Activated CD8-positive, alpha-beta memory T cell treated with anti-CD3 and anti-CD28 coated beads, Interleukin-2, amount 50 U/mL, for 24 hours (primary cell): ENCODE measurements around the gene ATP9B.
"Not testable (repeated sequence)": the region's sequence is repeated elsewhere in the genome, so short reads cannot be mapped to it uniquely, and the experiment has no call there.

Experiments used
- DNase-seq: peaks from one replicate; pipeline ENCODE4 v3.0.0-alpha.2; 2020; ENCODE audit errors: extremely low read depth

Gene ATP9B

DNA sequence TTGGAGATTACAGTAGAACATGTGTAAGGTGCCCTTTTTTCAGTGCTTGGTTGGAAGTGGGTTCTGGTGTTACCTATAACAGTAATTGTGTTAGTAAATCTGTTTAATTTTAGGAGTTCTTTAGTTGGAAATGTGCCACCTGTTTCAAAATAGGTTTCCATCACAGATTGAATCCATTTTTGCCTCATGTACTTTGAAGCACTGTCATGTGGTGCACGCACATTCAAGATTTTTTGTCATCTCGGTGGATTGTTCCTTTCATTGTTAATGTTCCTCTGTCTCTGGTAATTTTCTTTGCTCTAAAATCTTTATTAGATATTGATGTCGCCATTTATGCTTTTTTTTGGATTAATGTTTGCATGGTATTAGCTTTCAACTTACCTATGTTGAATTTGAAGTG, 1.3 kb downstream of the ATP9B start:
- DNase-seq, result no peak

DNA sequence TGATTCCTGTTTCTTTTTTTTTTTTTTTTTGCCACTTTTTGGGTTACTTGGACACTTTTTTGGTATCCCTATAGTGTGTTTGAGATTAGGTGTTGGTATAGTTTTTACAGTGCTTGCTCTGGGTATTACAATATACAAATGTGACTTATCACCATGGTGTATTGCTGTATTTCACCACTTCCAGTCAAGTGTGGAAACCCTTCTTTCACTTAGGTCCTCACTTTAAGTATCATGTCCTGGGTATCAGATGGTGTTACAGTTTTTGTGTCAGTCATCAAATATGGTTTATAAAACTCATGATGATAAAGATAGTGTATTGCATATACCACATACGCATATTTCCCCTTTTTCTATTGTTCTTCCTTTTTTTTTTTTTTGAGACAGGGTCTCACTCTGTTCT, 1.8 kb downstream of the ATP9B start:
- no peak for DNase-seq

DNA sequence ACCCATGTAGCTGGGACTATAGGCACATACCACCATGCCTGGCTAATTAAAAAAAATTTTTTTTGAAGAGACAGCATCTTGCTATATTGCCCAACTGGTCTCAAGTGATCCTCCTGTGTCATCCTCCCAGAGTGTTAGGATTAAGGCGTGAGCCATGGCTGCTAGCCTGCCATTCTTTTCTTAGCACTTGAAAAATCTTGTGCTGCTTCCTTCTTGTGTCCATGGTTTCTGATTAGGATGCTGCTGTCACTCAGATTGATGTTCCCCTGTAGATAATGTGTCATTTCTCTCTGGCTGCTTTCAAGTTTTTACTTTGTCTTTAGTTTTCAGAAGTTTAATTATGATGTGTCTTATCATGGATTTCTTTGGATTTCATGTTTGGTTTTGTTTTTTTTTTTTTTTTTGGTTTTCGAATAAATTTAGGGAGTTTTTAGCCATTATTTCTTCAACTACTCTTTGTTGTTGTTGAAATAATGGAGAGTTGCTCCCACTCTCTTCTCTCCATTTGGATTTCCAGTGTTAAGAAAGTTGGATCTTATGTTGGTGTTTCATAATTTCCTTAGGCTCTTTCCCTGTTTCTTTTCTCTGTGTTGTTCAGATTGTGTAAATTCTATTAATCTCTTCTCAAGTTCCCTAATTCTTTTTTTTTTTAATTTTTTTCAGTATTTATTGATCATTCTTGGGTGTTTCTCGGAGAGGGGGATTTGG, 2.5 kb downstream of the ATP9B start:
- DNase-seq, result no peak

DNA sequence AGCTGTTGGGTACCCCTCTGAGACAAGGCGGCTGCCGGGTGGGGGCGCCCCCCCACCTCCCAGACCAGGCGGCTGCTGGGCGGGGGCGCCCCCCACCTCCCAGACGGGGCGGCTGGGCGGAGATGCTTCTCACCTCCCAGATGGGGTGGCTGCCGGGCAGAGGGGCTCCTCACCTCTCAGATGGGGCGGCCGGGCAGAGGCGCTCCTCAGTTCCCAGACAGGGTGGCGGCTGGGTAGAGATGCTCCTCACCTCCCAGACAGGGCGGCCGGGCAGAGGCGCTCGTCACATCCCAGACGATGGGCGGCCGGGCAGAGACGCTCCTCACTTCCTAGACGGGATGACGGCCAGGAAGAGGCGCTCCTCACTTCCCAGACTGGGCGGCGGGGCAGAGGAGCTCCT, 3.5 kb downstream of the ATP9B start:
- not testable (repeated sequence) for DNase-seq

DNA sequence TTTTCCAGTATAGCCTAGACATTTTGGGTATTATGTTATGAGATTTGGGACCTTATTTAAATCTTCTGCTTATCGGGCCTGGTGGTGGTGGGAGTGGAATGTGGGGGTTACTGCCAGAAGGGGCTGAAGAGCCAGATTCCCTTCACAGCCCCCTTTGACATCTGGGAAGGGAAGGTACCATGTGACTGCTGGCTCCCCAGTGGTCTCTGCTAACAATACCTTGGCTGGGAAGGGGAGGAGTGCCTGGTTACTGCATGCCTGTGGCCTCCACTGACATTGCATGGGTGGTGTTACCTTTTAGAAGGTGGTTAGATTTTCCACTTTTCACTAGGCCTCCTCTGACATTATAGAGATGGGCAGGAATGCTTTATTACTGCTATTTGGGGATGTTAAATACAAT, 8.0 kb downstream of the ATP9B start:
- DNase-seq, result no peak

DNA sequence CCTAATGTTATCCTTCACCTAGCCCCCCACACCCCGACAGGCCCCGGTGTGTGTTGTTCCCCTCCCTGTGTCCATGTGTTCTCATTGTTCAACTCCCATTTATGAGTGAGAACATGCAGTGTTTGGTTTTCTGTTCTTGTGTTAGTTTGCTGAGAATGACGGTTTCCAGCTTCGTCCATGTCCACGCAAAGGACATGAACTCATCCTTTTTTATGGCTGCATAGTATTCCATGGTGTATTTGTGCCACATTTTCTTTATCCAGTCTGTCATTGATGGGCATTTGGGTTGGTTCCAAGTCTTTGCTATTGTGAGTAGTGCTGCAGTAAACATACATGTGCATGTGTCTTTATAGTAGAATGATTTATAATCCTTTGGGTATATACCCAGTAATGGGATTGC, 9.6 kb downstream of the ATP9B start:
- DNase-seq, result not testable (repeated sequence)

DNA sequence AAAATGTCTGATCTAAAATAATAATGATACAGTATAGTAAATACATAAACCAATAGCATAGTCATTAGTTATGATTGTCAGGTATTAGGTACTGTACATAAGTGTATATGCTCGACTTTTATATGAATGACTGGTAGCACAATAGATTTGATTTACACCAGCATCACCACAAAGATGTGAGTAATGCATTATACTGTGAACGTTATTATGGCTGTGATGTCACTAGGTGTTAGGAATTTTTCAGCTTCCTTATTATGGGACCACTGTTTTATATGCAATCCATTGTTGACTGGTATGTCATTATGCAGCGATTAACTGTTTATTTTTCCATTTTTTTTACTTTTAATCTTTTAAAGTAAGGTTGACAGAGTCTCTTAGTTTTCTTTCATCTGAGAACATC, 23.7 kb downstream of the ATP9B start:
- no peak for DNase-seq

DNA sequence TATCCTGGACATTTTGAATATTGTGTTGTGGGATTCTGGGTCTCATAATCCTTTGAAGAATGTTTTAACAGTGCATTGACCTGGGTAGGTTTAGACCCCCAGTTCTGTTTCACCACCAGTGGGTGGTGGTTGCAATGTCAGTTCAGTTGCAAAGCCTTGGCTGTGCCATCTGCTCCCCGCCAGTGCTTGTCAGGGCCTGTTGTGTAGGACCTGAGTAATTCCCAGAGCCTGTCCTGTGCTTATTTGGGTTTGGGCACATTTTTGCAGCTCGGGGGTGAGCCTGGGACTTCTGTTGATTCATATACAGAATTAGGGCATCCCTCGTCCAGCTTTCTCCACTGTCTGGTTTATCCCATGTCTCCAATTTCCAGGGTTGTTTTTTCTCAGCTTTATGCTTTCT, 24.8 kb downstream of the ATP9B start:
- DNase-seq, result no peak

DNA sequence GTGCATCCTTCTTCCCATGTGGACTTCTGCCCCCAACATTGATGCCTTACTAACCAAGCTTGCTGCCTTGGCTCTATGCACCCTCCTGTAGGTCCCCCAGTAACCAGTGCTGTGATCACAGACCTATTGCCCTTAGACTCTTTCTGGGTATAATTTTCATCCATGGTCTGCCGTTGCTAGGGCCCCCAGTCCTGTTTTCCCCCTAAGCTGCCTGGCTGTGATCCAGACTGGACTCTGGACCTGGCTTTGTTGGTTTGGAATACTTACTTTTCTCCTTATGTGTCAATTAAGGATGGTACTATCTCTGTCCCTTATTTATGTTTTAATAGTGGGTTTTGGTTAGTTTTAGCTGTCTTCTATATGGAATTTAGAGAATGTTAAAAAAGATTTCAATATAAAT, 26.0 kb downstream of the ATP9B start:
- DNase-seq, result no peak

DNA sequence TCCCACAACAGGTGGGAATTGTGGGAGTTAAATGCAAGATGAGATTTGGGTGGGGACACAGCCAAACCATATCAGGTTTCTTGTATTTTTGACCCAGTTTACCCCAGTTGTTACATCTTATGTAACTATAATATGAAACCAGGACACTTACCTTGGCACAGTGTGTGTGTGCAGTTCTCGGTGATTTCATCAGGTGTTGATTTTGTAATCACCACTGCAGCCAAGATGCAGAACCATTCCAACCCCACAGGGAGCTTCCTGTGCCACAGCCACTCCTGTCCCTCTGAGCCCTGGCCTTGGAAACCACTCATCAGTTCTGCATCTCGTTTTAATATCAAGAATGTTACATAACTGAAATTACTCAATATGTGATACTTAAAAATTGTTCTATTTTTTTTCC, 31.8 kb downstream of the ATP9B start:
- DNase-seq, result no peak

DNA sequence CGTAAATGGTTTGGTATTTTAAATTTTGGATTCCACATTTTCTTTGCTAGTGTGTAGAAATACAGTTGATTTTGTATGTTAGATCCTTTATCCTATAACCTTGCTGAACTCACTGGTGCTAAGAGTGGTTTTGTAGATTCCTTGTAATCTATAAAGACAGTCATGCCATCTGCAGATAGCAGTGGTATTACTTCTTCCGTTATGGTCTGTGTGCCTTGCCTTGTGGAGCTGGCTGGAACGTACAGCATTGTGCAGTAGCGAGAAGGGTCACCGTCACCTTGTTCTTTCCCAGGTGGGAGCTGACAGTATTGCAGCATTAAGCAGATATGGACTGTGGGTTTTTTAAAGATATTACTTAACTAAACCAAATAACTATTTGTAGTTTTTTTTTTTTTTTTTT, 33.7 kb downstream of the ATP9B start:
- no peak for DNase-seq

DNA sequence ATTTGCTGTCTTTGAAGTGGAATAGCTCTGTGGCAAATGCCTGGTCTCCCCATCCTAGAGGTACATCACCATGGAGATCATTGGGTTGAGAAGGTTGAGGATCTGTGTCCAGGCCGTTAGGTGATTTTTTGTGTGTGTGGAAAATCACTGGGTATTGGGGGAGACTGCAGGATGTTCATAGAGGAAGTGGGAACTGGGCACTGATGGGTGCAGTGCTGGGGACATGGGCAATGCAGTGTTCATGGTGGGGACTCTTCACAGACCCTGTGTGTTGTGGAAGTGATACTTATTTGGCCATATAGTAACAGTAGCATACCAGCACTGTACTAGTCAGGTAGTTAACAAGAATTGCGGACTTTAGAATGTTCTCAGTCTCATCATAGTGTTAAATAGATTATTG, 34.9 kb downstream of the ATP9B start:
- DNase-seq, result no peak

DNA sequence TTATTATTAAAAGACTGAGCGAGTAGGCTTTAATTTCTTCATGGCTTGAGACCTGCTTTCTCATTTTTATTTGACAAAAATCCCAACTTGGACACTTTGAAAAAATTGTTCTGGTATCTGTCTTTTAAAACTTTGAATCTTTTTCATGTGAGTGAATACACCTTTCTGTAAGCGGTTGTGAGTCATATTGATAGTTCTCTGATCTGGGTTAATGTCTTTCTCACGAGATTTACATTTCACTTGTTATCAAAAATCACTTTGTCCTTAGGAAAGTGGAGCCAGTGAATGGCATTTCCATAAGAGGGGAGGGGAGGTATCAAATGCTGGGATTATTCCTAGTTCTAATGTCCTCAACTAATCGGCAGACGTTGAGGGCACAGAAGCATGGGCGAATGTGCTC, 36.3 kb downstream of the ATP9B start:
- DNase-seq, result no peak

DNA sequence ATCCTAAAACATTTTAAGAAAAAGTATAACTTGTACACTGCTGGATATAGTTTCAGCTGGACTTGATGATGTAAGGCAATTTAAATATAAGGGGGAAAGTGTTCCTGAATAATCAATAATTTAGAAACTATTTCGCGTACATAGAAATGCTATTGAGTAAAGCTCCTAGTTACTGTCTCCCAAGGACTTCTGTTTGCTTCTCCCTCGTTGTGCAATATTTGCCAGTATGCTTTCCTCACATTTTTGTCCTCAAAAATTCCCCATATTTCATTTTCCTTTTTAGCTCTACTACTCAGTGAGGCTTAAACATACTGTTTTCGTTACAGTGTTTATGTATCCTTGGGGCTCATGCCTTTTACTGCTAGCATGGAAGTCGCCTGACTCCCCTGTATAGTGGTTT, 36.9 kb downstream of the ATP9B start:
- DNase-seq, result no peak

DNA sequence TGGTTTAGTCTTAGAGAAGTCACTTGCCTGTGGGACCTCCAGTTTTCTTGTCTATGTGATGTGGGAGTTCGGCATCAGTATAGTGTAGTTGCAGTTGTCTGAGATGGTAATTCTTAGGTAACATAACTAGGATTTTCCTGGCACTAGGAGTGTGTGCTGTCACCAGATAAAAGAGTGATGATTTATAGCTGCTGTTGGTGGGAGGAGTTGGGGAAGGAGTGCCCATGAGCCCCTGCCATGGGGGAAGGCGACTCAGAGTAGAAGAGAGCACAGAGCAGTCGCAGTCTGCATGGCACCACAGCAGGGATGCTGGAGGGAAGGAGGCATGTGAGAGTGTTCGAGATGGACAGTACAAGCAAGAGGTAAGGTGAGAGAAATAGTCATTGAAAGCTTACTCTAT, 38.7 kb downstream of the ATP9B start:
- DNase-seq, result no peak

DNA sequence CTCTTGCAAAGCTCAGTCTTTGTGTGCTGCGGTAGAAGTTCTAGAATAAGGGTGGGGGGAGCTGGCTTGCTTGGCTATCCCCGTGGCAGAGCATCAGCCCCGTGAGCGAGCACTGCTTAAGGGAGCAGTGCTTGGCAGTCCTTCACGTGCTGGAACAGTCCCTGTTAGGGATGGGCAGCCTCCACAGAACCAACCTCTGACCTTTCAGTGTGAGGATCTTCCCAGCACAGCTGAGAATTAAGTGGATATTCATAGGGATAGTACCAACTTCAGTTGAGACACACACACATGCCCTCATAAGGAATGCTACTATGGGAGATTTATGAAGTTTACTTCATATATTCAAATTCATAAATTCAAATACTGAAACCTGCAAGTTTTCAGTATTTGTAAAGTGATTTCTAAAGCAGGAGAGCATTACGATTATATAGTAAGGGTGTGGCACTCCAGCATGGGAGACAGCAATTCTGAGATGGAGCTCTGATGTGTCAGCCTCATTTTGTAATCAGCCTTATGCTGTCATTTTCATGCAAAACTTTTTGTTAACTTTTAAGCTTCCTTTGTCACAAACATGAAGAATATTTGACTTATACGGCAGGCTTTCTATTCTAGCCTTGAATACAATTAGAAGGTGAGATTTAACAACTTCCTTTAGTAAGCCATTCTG, 39.5 kb downstream of the ATP9B start:
- no peak for DNase-seq

DNA sequence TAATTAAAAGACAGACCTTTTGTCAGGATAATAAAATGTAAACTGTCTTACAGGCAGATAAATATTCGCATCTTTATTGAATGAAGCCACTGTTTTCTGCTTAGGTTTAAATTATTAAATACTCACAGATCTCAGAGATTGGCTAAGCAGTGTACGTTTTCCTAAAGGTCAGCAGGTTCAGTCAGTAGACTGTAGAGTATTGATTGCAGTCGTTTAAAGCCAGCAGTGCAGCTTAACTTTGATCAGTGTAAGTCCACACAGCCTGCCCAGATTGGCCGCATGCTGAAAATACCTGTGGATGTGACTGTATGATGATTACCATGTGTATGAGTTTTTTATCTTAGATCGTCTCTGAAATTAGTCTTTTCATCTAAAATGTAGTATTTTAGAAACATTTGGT, 42.3 kb downstream of the ATP9B start:
- no peak for DNase-seq

DNA sequence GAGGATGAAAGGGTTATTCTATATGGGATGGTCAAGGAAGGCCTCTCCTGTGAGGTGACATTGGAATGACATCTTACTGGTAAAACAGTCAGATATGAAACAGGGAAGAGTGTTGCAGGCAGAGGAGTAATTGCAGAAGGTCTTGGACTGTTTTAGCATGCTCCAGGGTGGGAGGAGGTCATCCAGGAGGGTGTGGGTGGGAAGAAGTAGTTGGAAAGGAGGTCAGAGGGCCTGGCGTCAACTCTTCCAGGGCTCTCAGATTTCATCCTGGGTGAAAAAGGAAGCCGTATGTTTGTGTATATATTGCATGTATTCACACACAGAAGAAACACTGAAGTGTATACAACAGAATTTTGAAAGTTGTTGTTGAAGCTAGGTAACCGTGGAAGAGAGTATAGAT, 48.2 kb downstream of the ATP9B start:
- no peak for DNase-seq

DNA sequence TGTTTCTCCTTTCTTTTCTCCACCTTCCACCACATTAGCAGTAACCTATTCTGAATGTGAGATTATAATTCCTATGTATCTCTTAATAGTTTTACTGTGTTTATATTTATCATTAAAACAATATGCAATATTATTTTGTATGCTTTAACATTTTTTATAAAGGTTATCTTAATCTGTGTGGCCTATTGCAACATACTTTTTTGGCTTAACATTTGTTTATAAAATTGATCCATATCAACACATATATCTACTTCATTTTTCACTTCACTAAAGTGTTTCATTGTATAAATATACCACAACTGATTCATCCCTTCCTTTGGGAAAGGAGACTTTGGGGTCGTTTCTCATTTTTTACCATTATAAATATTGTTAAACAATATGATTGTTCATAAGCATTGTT, 48.6 kb downstream of the ATP9B start:
- no peak for DNase-seq

DNA sequence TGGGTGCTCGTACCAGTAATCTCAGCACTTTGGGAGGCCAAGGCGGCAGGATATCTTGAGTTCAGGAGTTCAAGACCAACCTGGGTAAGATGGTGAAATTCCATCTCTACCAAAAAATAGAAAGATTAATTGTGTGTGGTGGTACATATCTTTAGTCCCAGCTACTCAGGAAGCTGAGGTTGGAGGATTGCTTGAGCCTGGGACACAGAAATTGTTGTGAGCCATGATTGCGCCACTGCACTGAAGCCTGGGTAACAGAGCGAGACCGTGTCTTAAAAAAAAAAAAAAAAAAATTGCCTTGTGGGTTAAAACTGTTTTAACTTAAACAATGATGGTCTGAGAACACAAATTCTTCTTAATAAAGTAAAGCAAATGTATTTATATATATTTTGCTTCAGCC, 49.6 kb downstream of the ATP9B start:
- DNase-seq, result no peak

DNA sequence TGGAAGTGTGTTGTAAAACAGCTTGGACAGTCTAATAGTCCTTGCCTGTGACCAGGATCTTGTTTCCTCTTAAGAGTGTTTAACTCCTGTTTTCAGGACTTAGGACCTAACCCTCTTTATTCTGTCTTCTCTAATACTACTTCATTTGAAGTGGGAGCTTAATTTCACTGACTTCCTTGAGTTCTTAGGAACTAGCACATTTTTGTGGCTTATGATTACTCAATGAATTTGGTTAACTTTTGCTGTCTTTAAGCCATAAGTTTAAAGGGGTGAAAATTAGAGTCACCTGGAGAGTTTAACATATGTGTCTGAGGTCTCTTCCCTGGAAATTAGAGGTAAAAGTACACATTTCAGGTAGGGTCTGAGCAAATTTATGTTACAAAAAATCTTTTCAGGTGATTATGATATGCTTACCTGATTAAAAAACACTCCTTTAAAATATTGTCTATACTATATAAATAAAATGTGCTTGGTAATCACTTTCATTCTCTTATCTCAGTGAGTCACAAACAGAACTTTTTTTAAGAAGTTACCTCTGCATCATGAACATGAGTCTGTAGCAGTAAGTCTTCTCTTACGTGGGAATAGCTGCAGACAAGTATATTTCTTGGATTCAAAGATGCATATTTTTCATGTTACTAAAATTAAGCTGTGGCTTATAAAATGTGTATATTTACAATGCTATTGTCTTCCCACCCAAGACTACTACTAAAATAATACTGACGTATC, 52.7 kb downstream of the ATP9B start:
- DNase-seq, result no peak

DNA sequence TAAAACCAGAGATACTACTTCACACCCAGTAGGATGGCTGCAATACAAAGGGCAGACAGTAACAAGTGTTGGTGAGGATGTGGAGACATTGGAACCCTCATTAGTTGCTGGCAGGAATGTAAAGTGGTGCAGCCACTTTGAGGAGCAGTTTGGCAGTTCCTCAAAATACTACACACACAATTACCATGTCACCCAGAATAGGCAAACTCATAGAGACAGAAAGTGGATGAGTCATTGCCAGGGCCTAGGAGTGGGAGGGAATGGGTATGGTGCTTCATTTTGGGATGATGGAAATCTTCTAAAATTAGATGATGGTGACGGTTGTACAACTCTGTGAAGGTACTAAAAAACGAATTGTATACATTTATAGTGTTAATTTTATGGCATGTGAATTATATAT, 54.8 kb downstream of the ATP9B start:
- no peak for DNase-seq

DNA sequence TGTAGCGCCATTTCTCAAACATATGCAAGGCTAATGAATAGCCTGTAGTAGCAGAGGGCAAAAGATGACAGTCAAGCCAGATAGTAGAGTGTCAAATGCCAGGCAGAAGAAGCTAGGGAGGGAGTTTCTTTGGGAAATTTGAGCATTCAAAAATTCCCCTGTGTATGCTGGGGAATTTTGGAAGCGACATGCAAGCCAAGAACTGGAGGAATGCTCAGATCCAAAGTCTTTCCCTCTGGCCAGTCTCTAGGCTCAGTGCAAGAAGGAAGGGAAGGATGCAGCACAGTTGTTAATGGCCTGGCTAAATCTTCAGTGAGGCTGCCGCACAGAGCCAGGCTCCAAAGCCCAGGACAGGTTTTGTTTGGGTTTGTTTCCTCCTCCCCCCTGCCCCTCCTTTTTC, 59.9 kb downstream of the ATP9B start:
- no peak for DNase-seq
